Right atrium auricular region (tissue), 2 donors: ENCODE measurements around the gene APOF. TPM values are rescaled to one million over a fixed set of nuclear protein-coding genes. Genes with fewer than 3 reads are reported as not detected.
A peak's percentile ranks its signal among the peaks of the same experiment; 100 is the strongest.

Experiments
- DNase-seq: peaks from one replicate; pipeline ENCODE4 v3.0.0-alpha.2; 2019; ENCODE audit warnings: low spot score
- H3K27ac ChIP-seq, 2 donors: fragments of 200-600 bp; sonication (generic); 1 replicate in 1 of 2; 2 replicates in 1 of 2; pipeline ENCODE4 v1.5.1; 2016 to 2019
- H3K27me3 ChIP-seq, 2 donors: fragments of 200-600 bp; sonication (generic); one replicate each; pipeline versions ENCODE4 v1.5.1 to v1.6.0; 2017 to 2019
- H3K36me3 ChIP-seq: fragments of 200-600 bp; sonication (generic); one replicate; pipeline ENCODE4 v1.5.1; 2016
- H3K4me1 ChIP-seq, 2 donors: fragments of 200-600 bp; sonication (generic); one replicate each; pipeline versions ENCODE4 v1.5.1 to v1.6.0; 2017 to 2019
- H3K4me3 ChIP-seq, 2 donors: fragments of 200-600 bp; sonication (generic); 1 replicate in 1 of 2; 2 replicates in 1 of 2; pipeline ENCODE4 v1.5.1; 2017 to 2019; ENCODE audit warnings: mild to moderate bottlenecking in 1 of 2, moderate library complexity in 1 of 2
- H3K9me3 ChIP-seq, 2 donors: fragments of 200-600 bp; sonication (generic); one replicate each; pipeline ENCODE4 v1.5.1; 2019
- total RNA-seq, 2 donors: library from RNA; depleted of rRNA; stranded (reverse); fragments of >200 nt; gene quantifications; one replicate each; pipeline ENCODE4 v1.1.0, GENCODE V29; 2016
- TF ChIP-seq, protein P1 (sequence below), 2 donors: fragments of 200-600 bp; sonication (generic); IDR thresholded peaks; one replicate each; pipeline ENCODE4 v1.5.1; 2019; ENCODE audit warnings: antibody characterized with exemption in 2 of 2

The APOF gene
- total RNA-seq, 2 donors from 2014 or later, result not detected

DNA sequence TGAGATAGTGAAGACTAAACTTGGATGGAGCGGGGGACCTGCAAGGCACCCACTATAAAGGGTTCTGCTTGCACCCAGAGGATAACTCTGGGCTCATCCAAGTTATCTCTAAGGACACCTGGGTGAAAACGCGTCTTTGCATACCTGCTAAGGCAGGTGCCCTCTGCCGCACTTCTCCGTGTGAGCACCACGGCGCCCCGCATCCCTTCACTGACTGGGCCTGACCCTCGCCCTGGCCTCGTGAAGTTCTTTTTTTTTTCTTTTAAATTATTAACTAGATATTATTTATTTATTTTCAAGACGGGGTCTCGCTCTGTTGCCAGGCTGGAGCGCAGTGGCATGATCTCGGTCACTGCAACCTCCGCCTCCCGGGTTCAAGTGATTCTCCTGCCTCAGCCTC lies 20.0 kb upstream of the APOF start:
- no peaks in the 10 kb centered on the region for H3K9me3 ChIP-seq
- H3K27ac ChIP-seq, result no peak overlapping the region
- DNase-seq, result no peak
- no peaks in the 10 kb centered on the region for H3K27me3 ChIP-seq
- H3K36me3 ChIP-seq, result no peaks in the 10 kb centered on the region
- H3K4me1 ChIP-seq, result no peaks in the 10 kb centered on the region
- H3K4me3 ChIP-seq, result no peak overlapping the region
- TF ChIP-seq, protein P1, sequence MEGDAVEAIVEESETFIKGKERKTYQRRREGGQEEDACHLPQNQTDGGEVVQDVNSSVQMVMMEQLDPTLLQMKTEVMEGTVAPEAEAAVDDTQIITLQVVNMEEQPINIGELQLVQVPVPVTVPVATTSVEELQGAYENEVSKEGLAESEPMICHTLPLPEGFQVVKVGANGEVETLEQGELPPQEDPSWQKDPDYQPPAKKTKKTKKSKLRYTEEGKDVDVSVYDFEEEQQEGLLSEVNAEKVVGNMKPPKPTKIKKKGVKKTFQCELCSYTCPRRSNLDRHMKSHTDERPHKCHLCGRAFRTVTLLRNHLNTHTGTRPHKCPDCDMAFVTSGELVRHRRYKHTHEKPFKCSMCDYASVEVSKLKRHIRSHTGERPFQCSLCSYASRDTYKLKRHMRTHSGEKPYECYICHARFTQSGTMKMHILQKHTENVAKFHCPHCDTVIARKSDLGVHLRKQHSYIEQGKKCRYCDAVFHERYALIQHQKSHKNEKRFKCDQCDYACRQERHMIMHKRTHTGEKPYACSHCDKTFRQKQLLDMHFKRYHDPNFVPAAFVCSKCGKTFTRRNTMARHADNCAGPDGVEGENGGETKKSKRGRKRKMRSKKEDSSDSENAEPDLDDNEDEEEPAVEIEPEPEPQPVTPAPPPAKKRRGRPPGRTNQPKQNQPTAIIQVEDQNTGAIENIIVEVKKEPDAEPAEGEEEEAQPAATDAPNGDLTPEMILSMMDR (IDR thresholded peaks at IDR 0.05), result no peak

DNA sequence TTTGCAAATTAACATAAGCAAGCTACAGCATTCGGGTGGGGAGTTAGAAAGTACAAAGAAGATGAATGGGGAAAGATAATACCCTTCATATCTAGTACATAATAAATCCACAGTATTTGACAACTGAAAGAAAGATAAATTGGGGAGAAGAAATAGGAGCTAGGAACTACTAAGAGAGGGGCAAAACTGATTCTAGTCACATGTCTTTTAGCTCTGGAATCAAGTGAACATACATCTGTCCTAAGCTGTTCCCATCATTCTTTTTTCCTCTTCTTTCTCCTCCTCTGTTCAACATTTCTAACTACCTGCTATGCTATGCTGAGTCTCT lies 15.3 kb upstream of the APOF start:
- TF ChIP-seq, protein P1 (IDR thresholded peaks at IDR 0.05), result no peak
- Histone ChIP-seq H3K4me1 (no peaks in the 10 kb centered on the region), H3K9me3 (no peaks in the 10 kb centered on the region), H3K27ac (no peak overlapping the region), H3K27me3 (no peaks in the 10 kb centered on the region), H3K36me3 (no peaks in the 10 kb centered on the region), H3K4me3 (no peak overlapping the region)
- DNase-seq, result no peak

GRCh38 chr12:56377310-56377988 lies 14.8 kb upstream of the APOF start:
- no peaks in the 10 kb centered on the region for H3K36me3 ChIP-seq
- H3K27me3 ChIP-seq, result no peaks in the 10 kb centered on the region
- H3K4me1 ChIP-seq, result no peaks in the 10 kb centered on the region
- no peaks in the 10 kb centered on the region for H3K9me3 ChIP-seq
- no peak for DNase-seq
- H3K27ac ChIP-seq, result no peak overlapping the region
- TF ChIP-seq, protein P1 (IDR thresholded peaks at IDR 0.05), result no peak
- H3K4me3 ChIP-seq, result no peak overlapping the region

DNA sequence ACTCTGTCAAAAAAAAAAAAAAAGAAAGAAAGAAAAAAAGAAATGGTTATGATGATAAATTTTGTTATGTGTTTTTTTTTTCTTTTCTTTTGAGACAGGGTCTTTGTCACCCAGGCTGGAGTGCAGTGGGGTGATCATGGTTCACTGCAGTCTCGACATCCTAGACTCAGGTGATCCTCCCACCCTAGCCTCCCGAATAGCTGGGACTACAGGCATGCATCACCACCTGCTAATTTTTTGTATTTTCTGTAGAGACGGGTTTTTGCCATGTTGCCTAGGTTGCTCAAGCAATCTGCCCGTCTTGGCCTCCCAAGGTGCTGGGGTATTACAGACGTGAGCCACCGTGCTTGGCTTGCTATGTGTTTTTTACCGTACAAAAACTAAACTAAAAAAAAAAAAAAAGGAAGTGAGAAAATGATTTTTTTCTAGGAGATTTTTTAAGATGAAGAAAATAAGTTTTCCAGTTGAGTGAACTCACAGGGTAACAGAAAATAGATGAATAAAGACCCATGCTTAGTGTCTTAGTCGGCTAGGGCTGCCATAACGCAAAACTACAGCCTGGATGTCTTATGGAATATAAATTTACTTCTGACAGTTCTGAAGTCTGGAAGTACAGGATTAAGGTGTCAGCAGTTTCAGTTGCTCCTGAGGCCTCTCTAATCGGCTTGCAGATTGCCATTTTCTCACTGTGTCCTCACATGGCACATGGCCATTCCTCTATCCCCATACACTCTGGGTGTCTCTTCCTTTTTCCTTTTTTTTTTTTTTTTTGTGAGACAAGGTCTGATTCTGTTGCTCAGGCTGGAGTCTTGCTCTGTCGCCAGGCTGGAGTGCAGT lies 13.2 kb upstream of the APOF start:
- Histone ChIP-seq H3K27ac (no peak overlapping the region), H3K27me3 (no peaks in the 10 kb centered on the region), H3K4me3 (no peak overlapping the region), H3K36me3 (no peaks in the 10 kb centered on the region), H3K9me3 (no peaks in the 10 kb centered on the region), H3K4me1 (no peaks in the 10 kb centered on the region)
- peak; percentile 50 for DNase-seq
- TF ChIP-seq, protein P1 (IDR thresholded peaks at IDR 0.05), result no peak

GRCh38 chr12:56374726-56375597 lies 12.3 kb upstream of the APOF start:
- no peaks in the 10 kb centered on the region for H3K9me3 ChIP-seq
- TF ChIP-seq, protein P1 (IDR thresholded peaks at IDR 0.05), result no peak
- H3K27me3 ChIP-seq, result no peaks in the 10 kb centered on the region
- peak; percentile 34 for DNase-seq
- H3K4me1 ChIP-seq, result no peaks in the 10 kb centered on the region
- H3K36me3 ChIP-seq, result no peaks in the 10 kb centered on the region
- no peak overlapping the region for H3K27ac ChIP-seq
- no peak overlapping the region for H3K4me3 ChIP-seq
